Gastroesophageal sphincter (tissue), 3 donors: ENCODE data around the gene NEO1.

ENCODE experiments used
- POLR2A ChIP-seq, 2 donors: fragments of 450-650 bp; IDR thresholded peaks; one replicate each; pipeline ENCODE4 v1.6.1; 2017; ENCODE audit warnings: antibody characterized with exemption in 2 of 2, mild to moderate bottlenecking in 2 of 2, moderate library complexity in 1 of 2
- TF ChIP-seq, protein P1 (sequence below), 4 experiments: fragments of 200-600 bp in 2 of 4; fragments of 450-650 bp in 2 of 4; sonication (generic) in 1 of 4; IDR thresholded peaks; one replicate each; pipeline ENCODE4 v1.5.1; 2017 to 2019; ENCODE audit warnings: antibody characterized with exemption in 4 of 4, mild to moderate bottlenecking in 2 of 4, moderate library complexity in 2 of 4

DNA sequence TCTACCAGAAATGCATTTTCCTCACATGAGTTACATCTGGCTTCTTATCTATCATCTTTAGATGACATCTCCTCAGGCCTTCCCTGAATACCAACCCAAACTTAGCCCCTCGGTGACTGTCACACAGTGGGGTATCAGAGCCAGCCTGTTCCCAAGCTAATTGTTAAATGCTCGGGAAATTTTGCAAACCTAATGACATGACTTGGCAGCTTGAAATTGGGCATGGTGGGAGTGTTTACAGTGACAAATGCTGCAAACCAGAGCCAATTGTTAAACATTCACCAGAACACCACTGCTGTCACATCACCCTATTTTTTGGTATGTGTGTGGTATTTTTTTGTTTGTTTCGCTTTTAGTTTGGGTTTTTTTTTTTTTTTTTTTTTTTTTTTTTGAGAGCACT lies 185.6 kb downstream of the NEO1 start:
- TF ChIP-seq, protein P1, sequence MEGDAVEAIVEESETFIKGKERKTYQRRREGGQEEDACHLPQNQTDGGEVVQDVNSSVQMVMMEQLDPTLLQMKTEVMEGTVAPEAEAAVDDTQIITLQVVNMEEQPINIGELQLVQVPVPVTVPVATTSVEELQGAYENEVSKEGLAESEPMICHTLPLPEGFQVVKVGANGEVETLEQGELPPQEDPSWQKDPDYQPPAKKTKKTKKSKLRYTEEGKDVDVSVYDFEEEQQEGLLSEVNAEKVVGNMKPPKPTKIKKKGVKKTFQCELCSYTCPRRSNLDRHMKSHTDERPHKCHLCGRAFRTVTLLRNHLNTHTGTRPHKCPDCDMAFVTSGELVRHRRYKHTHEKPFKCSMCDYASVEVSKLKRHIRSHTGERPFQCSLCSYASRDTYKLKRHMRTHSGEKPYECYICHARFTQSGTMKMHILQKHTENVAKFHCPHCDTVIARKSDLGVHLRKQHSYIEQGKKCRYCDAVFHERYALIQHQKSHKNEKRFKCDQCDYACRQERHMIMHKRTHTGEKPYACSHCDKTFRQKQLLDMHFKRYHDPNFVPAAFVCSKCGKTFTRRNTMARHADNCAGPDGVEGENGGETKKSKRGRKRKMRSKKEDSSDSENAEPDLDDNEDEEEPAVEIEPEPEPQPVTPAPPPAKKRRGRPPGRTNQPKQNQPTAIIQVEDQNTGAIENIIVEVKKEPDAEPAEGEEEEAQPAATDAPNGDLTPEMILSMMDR (IDR thresholded peaks at IDR 0.05): no peak
- TF ChIP-seq POLR2A (IDR thresholded peaks at IDR 0.05): no peak
